ENCODE data around the gene NSL1. TPM values are rescaled to one million over a fixed set of nuclear protein-coding genes. Genes with fewer than 3 reads are reported as not detected.

The NSL1 gene
- total RNA-seq, 4 donors from 2014 or later, result 28.8 to 44.7 (median 32.6) TPM

- 96 to 100% methylated on average over 3 of the region's 3 CpGs for WGBS, 2 donors
- no peaks in the 10 kb centered on the region for H3K27me3 ChIP-seq
- H3K36me3 ChIP-seq, result peaks cover 0 to 14% (median 0%) of the 10 kb centered on the region in 3 donors
- peaks cover 0 to 13% (median 0%) of the 10 kb centered on the region in 4 donors for H3K4me1 ChIP-seq
- no peak overlapping the region for H3K27ac ChIP-seq
- no peak for DNase-seq (ENCODE audit: low spot score in 2 of 2)
- H3K4me3 ChIP-seq, result no peak overlapping the region
- H3K9me3 ChIP-seq, result no peaks in the 10 kb centered on the region
- TF ChIP-seq EP300 (IDR thresholded peaks at IDR 0.05) (no peak), CTCF (IDR thresholded peaks at IDR 0.05) (no peak), POLR2A (IDR thresholded peaks at IDR 0.05) (no peak)
Measured at GRCh38 chr1:212746546-212746945, 45.0 kb downstream of the NSL1 start.

GRCh38 chr1:212745303-212745702 lies 46.3 kb downstream of the NSL1 start:
- H3K4me1 ChIP-seq, result peaks cover 0 to 10% (median 0%) of the 10 kb centered on the region in 4 donors
- peaks cover 0 to 19% (median 0%) of the 10 kb centered on the region in 3 donors for H3K36me3 ChIP-seq
- no peak for DNase-seq (ENCODE audit: low spot score in 2 of 2)
- no peaks in the 10 kb centered on the region for H3K9me3 ChIP-seq
- H3K4me3 ChIP-seq, result no peak overlapping the region
- H3K27ac ChIP-seq, result no peak overlapping the region
- TF ChIP-seq CTCF (IDR thresholded peaks at IDR 0.05) (no peak), EP300 (IDR thresholded peaks at IDR 0.05) (no peak), POLR2A (IDR thresholded peaks at IDR 0.05) (no peak)
- no peaks in the 10 kb centered on the region for H3K27me3 ChIP-seq

GRCh38 chr1:212743901-212744475 lies 47.6 kb downstream of the NSL1 start:
- Histone ChIP-seq H3K9me3 (no peaks in the 10 kb centered on the region), H3K4me3 (no peak overlapping the region), H3K27ac (no peak overlapping the region), H3K27me3 (no peaks in the 10 kb centered on the region), H3K4me1 (no peaks in the 10 kb centered on the region), H3K36me3 (peaks cover 0 to 19% (median 0%) of the 10 kb centered on the region in 3 donors)
- no peak for TF ChIP-seq CTCF (IDR thresholded peaks at IDR 0.05)
- no peak for TF ChIP-seq EP300 (IDR thresholded peaks at IDR 0.05)
- TF ChIP-seq POLR2A (IDR thresholded peaks at IDR 0.05), result no peak
- DNase-seq (ENCODE audit: low spot score in 2 of 2), result no peak
- WGBS, 2 donors, result 75 to 86% methylated on average over 4 of the region's 4 CpGs

- Histone ChIP-seq H3K36me3 (peaks cover 0 to 12% (median 0%) of the 10 kb centered on the region in 3 donors), H3K4me3 (no peak overlapping the region), H3K9me3 (no peaks in the 10 kb centered on the region), H3K4me1 (peaks cover 0 to 12% (median 0%) of the 10 kb centered on the region in 4 donors), H3K27me3 (no peaks in the 10 kb centered on the region), H3K27ac (no peak overlapping the region)
- WGBS, 2 donors, result 56 to 74% methylated on average over 1 of the region's 1 CpG
- TF ChIP-seq POLR2A (IDR thresholded peaks at IDR 0.05), result no peak
- no peak for TF ChIP-seq EP300 (IDR thresholded peaks at IDR 0.05)
- TF ChIP-seq CTCF (IDR thresholded peaks at IDR 0.05), result no peak
- no peak for DNase-seq (ENCODE audit: low spot score in 2 of 2)
Measured at GRCh38 chr1:212738330-212738729, 53.2 kb downstream of the NSL1 start.

- no peak overlapping the region for H3K4me3 ChIP-seq
- H3K27ac ChIP-seq, result no peak overlapping the region
- no peaks in the 10 kb centered on the region for H3K9me3 ChIP-seq
- no peaks in the 10 kb centered on the region for H3K27me3 ChIP-seq
- H3K36me3 ChIP-seq, result peaks cover 0 to 18% (median 0%) of the 10 kb centered on the region in 3 donors
- no peak for TF ChIP-seq CTCF (IDR thresholded peaks at IDR 0.05)
- TF ChIP-seq EP300 (IDR thresholded peaks at IDR 0.05), result no peak
- TF ChIP-seq POLR2A (IDR thresholded peaks at IDR 0.05), result no peak
- peaks cover 0 to 12% (median 0%) of the 10 kb centered on the region in 4 donors for H3K4me1 ChIP-seq
- no peak for DNase-seq (ENCODE audit: low spot score in 2 of 2)
Measured at GRCh38 chr1:212737559-212737958, 54.0 kb downstream of the NSL1 start.

Measured in tibial nerve (tissue), 4 donors.